Uterus (tissue), 4 donors: ENCODE results near the gene MKS1. TPM values are rescaled to one million over a fixed set of nuclear protein-coding genes. Genes with fewer than 3 reads are reported as not detected.

Experiments
- DNase-seq, 2 donors: peaks; one replicate each; pipeline ENCODE4 v3.0.0-alpha.2; 2019 to 2020
- H3K27ac ChIP-seq, 2 donors: fragments of 200-600 bp; sonication (generic); 1 replicate in 1 of 2; 2 replicates in 1 of 2; pipeline ENCODE4 v1.5.1; 2016 to 2018
- H3K27me3 ChIP-seq, 2 donors: fragments of 200-600 bp; sonication (generic); one replicate each; pipeline ENCODE4 v1.5.1; 2018 to 2019; ENCODE audit warnings: control low read depth in 1 of 2
- H3K36me3 ChIP-seq, 2 donors: fragments of 200-600 bp; sonication (generic); one replicate each; pipeline ENCODE4 v1.5.1; 2019; ENCODE audit warnings: control low read depth in 1 of 2
- H3K4me1 ChIP-seq, 2 donors: fragments of 200-600 bp; sonication (generic); one replicate each; pipeline ENCODE4 v1.5.1; 2018 to 2019; ENCODE audit warnings: control low read depth in 1 of 2
- H3K4me3 ChIP-seq, 2 donors: fragments of 200-600 bp; sonication (generic); 1 replicate in 1 of 2; 2 replicates in 1 of 2; pipeline ENCODE4 v1.5.1; 2018 to 2019; ENCODE audit warnings: mild to moderate bottlenecking in 1 of 2
- H3K9me3 ChIP-seq, 2 donors: fragments of 200-600 bp; sonication (generic); one replicate each; pipeline ENCODE4 v1.5.1; 2019; ENCODE audit warnings: control low read depth in 1 of 2
- CTCF ChIP-seq, 4 experiments: fragments of 200-600 bp in 2 of 4; fragments of 450-650 bp in 2 of 4; sonication (generic) in 2 of 4; IDR thresholded peaks; one replicate each; pipeline ENCODE4 v1.5.1; 2016 to 2019; ENCODE audit warnings: antibody characterized with exemption in 4 of 4, mild to moderate bottlenecking in 2 of 4, moderate library complexity in 1 of 4
- POLR2A ChIP-seq, 2 donors: fragments of 450-650 bp; IDR thresholded peaks; one replicate each; pipeline ENCODE4 v1.6.1; 2016; ENCODE audit warnings: antibody characterized with exemption in 2 of 2, mild to moderate bottlenecking in 1 of 2, moderate library complexity in 1 of 2
- intact Hi-C: fragments of 100-400 bp; cut with DNase I; formaldehyde crosslinking; loops from one replicate; pipeline ENCODE4 v1.15.1; 2023; ENCODE audit warnings: low total_unique reads
- total RNA-seq, 4 donors: library from RNA; depleted of rRNA in 3 of 4; stranded (reverse); fragments of >200 nt in 3 of 4; gene quantifications; one replicate each; pipeline versions ENCODE4 v1.1.0 to v1.2.4, GENCODE V29; 2014 to 2023
- donor health status: DM: yes; HTN: yes; CAD: no.

MKS1 gene
- total RNA-seq, 4 donors from 2014 or later = 4.4 to 23.2 (median 12.3) TPM

GRCh38 chr17:58253082-58253481, 34.0 kb upstream of the MKS1 start:
- no peak overlapping the region for H3K4me3 ChIP-seq
- DNase-seq = no peak
- intact Hi-C loops = no loop called here
- H3K27ac ChIP-seq = no peak overlapping the region
- no peaks in the 10 kb centered on the region for H3K27me3 ChIP-seq
- TF ChIP-seq CTCF (IDR thresholded peaks at IDR 0.05) (no peak), POLR2A (IDR thresholded peaks at IDR 0.05) (no peak)
- H3K4me1 ChIP-seq = peaks cover 0 to 5% of the 10 kb centered on the region in 2 donors
- H3K36me3 ChIP-seq = no peaks in the 10 kb centered on the region
- no peaks in the 10 kb centered on the region for H3K9me3 ChIP-seq

- Histone ChIP-seq H3K4me1 (peaks cover 0 to 5% of the 10 kb centered on the region in 2 donors), H3K27me3 (no peaks in the 10 kb centered on the region), H3K27ac (no peak overlapping the region), H3K4me3 (no peak overlapping the region), H3K9me3 (no peaks in the 10 kb centered on the region), H3K36me3 (no peaks in the 10 kb centered on the region)
- DNase-seq = no peak
- TF ChIP-seq POLR2A (IDR thresholded peaks at IDR 0.05) = no peak
- no peak for TF ChIP-seq CTCF (IDR thresholded peaks at IDR 0.05)
- intact Hi-C loops = no loop called here
These were observed 33.1 kb upstream of the MKS1 start for GRCh38 chr17:58252141-58252540.

- Histone ChIP-seq H3K27me3 (no peaks in the 10 kb centered on the region), H3K4me1 (peaks cover 0 to 5% of the 10 kb centered on the region in 2 donors), H3K9me3 (no peaks in the 10 kb centered on the region), H3K36me3 (no peaks in the 10 kb centered on the region), H3K27ac (no peak overlapping the region), H3K4me3 (no peak overlapping the region)
- no peak for DNase-seq
- no peak for TF ChIP-seq CTCF (IDR thresholded peaks at IDR 0.05)
- TF ChIP-seq POLR2A (IDR thresholded peaks at IDR 0.05) = no peak
- intact Hi-C loops = no loop called here
These were observed 31.4 kb upstream of the MKS1 start for GRCh38 chr17:58250344-58251011.

- H3K4me3 ChIP-seq = peak overlapping the region; percentile 39 to 43
- no peaks in the 10 kb centered on the region for H3K27me3 ChIP-seq
- peak; percentile 54 to 74 for DNase-seq
- no peaks in the 10 kb centered on the region for H3K36me3 ChIP-seq
- TF ChIP-seq CTCF (IDR thresholded peaks at IDR 0.05) = peak; percentile 75 to 88 (median 81)
- TF ChIP-seq POLR2A (IDR thresholded peaks at IDR 0.05) = no peak
- intact Hi-C loops = no loop called here
- peaks cover 0 to 5% of the 10 kb centered on the region in 2 donors for H3K4me1 ChIP-seq
- no peak overlapping the region for H3K27ac ChIP-seq
- H3K9me3 ChIP-seq = no peaks in the 10 kb centered on the region
These were observed 30.4 kb upstream of the MKS1 start for GRCh38 chr17:58249270-58250133.

- no peak for DNase-seq
- Histone ChIP-seq H3K4me1 (peaks cover 0 to 5% of the 10 kb centered on the region in 2 donors), H3K27ac (no peak overlapping the region), H3K9me3 (no peaks in the 10 kb centered on the region), H3K36me3 (no peaks in the 10 kb centered on the region), H3K4me3 (peak overlapping the region; percentile 39 to 43), H3K27me3 (no peaks in the 10 kb centered on the region)
- intact Hi-C loops = no loop called here
- TF ChIP-seq POLR2A (IDR thresholded peaks at IDR 0.05) = no peak
- TF ChIP-seq CTCF (IDR thresholded peaks at IDR 0.05) = no peak
These were observed 29.9 kb upstream of the MKS1 start for GRCh38 chr17:58248955-58249269.
